ENCODE measurements around the gene KBTBD8. TPM values are rescaled to one million over a fixed set of nuclear protein-coding genes. Genes with fewer than 3 reads are reported as not detected.

The KBTBD8 gene, protein sequence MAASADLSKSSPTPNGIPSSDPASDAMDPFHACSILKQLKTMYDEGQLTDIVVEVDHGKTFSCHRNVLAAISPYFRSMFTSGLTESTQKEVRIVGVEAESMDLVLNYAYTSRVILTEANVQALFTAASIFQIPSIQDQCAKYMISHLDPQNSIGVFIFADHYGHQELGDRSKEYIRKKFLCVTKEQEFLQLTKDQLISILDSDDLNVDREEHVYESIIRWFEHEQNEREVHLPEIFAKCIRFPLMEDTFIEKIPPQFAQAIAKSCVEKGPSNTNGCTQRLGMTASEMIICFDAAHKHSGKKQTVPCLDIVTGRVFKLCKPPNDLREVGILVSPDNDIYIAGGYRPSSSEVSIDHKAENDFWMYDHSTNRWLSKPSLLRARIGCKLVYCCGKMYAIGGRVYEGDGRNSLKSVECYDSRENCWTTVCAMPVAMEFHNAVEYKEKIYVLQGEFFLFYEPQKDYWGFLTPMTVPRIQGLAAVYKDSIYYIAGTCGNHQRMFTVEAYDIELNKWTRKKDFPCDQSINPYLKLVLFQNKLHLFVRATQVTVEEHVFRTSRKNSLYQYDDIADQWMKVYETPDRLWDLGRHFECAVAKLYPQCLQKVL
- total RNA-seq: 1 to 10 TPM; 6.3 to 7.9 TPM
- long read RNA-seq, partial matches to known transcripts: 1 of 5 reads
- long read RNA-seq, other reads (novel, unspliced or antisense): 3 of 5 reads

DNA sequence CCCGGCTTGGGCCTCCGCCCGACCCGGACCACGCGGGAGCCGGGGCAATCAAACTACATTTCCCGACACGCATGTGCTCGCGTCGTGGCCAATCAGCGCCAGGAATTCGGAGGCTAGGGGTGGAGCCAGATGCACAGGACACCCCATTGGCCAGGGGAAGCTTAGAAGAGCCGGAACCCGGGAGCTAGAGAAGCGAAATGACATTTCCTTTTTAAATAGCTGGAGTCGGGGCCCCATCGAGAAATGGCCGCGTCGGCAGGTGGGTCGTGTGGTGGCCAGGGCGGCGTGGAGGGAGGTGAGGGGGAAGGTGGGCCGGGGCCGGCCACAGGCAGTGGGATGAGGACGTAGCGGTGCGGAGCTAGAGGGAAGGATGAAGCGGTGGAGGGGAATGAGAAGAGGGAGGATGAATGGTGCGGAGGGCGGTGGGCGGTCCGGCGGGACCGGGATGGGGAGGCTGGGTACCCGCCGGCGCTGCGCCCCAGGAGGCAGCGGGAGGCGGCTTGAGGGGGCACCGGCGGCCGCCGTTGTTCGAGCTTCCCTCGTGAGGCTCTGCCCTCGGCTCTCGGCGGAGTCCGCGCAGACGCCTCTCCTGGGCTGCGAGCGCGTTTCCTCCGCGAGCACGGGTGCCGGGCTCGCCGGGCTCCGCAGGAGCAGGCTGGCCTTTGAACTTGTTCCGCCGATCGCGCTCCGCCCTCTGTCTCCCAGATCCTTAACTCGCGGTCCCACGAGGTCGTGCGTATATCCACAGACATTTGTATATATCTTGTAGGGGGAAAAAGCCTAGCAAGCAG, at the start of gene KBTBD8:
Gene KBTBD8, plus strand, starts transcription at position 195 of the 791 bp plus-strand sequence. Its CDS starts 49 bp downstream, at position 244.
- peak; percentile 98 for DNase-seq
- intact Hi-C loops (cut with DNase I): no loop called here
- ATAC-seq: peak; percentile 99 to 100

DNA sequence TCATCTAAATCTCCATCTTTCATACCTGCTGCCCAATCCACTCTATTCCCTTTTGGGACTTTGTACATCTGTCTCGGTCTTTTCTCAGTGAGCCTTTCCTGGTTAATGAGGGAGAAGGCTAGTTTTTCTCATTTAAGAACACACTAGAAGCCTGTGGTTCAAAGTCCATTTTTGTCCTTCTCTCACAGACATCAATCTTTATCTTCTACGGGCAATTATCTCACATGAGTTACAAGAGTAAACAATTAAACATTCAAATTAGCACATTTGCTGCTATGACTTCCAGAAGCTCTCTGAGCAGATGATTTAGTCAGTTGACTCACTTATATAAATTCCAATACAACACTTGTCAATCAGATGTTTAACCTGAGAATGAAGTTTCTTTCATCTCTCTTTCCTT, 49.3 kb upstream of the KBTBD8 start:
- intact Hi-C loops (cut with DNase I): no loop called here
- no peak for ATAC-seq
- no peak for DNase-seq

DNA sequence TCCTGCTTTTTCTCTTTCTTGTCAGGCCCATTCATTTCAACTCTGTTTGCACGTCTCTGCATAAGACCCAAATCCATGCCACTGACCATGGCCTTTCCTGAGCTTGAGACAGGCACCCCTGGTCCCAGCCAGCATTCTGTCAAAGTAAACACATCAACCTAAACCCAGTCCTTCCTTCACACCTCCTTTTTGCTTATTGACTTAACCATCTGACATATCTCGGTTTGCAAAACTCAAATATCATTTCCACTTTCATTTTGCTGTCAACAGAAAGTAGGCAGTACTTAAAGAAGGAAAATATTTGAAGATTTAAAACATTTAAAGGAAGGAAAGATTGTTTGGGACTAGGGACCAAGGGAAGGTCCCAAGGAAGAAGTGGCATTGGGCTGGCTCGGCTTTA, 48.2 kb upstream of the KBTBD8 start:
- ATAC-seq (no peak), DNase-seq (no peak)
- intact Hi-C loops (cut with DNase I): no loop called here

DNA sequence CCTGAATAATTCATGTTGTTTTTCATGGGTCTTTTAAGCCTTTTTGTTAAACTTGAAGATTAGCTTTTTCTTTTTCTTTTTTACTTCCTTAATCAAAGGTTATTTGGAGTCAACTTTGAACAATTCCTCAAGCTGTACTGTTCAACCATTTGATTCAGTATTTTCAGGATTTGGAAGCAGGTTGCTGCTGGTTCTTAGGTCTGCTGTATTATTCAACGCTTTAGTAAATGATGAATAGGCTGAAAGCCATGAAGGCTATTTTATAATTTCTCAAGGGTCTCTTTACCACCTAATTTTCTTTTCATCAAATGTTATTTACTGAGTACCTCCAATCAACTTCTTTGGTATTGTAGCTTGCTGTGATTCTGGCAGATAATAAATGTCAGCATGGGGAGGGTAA, 45.8 kb upstream of the KBTBD8 start:
- no peak for ATAC-seq
- intact Hi-C loops (cut with DNase I): no loop called here

DNA sequence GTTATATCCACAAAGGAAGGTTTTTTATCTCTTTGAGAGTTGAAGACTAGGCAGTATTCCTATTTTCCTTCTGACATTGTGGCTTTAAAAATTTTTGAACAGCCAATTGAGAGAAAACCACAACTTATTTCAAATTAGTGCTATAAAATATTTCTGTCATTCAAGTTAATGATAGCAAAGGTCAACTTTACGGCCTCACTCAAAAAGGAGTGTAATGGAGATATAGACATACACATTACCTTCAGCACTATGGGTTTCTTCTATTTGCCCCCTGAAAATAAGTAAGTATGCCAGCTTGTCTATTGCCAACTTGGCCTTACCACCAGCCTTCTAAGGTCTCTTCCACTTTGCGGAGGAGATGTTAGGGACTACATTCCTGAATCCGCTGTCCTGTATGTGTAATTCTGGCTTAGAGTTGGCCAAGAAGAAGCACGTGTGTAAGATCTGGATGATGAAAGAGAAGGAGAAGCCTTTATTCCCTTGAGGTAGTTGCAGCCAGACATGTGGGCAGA, 44.1 kb upstream of the KBTBD8 start:
- ATAC-seq (no peak), DNase-seq (no peak)
- intact Hi-C loops (cut with DNase I): no loop called here

More for the DNA sequence above, 45.8 kb upstream of the KBTBD8 start:
- DNase-seq: no peak

DNA sequence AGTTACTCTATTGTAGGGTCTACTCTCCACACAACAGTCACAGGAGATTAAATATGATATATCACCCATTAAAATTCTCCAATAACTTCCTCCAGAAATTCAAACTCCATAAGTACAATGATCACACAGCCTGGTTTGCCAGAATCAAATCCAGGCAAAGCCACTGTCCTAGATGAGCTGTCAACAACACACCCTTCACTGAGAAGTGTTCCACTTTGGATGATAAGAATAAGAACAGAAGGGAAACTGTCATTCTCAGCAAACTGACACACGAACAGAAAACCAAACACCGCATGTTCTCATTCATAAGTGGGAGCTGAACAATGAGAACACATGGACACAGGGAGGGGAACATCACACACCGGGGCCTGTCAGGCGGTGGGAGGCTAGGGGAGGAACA, 41.4 kb upstream of the KBTBD8 start:
- no peak for DNase-seq
- ATAC-seq: peak; percentile 72 to 83
- intact Hi-C loops (cut with DNase I): no loop called here

DNA sequence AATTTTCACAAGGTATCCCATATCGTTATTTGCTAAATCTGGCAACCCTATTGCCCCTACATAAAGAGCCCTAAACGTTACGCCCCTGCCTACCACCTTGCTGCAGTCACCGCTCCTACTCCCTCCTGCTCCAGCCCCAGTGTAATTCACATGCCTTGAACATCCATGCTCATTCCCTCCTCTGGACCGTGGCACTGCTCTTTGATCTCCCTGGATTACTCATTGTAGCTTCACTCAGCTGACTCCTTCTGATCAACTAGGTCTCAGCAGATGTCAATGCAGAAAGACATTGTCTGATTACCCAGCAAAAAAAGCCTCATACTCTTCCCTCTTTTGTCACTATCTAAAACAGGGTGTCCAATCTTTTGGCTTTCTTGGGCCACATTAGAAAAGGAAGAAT, 40.7 kb upstream of the KBTBD8 start:
- ATAC-seq (no peak), DNase-seq (no peak)
- intact Hi-C loops (cut with DNase I): no loop called here

DNA sequence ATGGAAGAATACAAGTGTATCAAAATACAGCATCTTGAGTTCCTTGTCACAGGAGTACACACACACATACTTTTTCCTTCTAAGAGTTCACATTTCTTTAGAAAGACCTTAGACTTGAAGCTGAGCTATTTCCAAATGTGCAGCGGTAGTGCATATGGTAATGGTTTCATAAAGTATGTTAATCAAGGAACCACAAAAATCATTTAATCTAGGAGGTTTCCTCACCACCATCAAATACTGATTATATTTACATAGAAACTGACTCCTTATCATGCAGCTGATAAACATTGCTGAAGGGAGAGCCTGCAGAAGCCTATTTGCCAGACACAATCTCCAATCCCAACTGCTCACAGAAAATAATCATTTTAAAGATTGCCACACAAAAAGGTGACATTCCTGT, 40.0 kb upstream of the KBTBD8 start:
- ATAC-seq (no peak), DNase-seq (no peak)
- intact Hi-C loops (cut with DNase I): no loop called here

DNA sequence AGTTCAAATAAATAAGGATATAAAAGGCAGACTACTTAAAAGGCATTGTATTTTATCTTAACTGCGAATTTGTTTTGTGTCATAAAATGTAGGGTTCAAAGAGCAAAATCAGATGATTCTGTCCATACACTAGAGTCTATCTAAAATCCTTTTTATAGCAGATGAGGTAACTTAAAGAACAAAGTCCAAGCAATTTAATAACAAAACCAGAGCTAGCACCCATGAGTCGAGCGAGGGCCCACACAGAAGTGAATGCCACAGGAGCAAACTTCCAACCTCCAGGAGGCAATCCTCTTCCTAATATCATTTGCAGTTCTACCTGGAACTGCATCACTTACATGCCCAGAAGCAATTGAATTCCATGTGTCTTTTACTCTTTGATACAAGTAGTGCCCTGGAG, 35.4 kb upstream of the KBTBD8 start:
- no peak for DNase-seq

DNA sequence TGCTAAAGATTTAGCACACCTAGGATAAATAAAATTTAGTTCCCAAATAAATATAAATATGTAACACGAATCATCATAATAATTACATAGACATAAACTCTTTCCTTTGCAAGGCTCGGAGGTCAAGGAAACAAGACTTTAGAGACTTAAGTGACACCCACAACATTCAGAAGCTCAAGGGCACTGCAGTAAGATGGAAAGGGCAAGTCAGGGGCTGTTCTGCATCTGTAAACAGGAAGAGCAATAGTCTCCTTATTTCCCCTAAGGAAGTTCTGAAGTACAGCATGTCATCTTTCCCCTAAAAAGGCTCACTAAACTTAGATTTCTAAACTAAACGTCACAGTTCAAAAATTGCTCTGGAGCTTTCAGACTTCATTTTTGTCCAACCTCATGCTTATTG, 26.9 kb upstream of the KBTBD8 start:
- intact Hi-C loops (cut with DNase I): loop anchor here (5.0 to 10.0 kb wide), 2 partner anchors 66 to 1914 kb away; no protein-coding TSS in a partner anchor
- ATAC-seq (no peak), DNase-seq (no peak)

More for the DNA sequence above, 35.4 kb upstream of the KBTBD8 start:
- intact Hi-C loops (cut with DNase I): no loop called here
- no peak for ATAC-seq

DNA sequence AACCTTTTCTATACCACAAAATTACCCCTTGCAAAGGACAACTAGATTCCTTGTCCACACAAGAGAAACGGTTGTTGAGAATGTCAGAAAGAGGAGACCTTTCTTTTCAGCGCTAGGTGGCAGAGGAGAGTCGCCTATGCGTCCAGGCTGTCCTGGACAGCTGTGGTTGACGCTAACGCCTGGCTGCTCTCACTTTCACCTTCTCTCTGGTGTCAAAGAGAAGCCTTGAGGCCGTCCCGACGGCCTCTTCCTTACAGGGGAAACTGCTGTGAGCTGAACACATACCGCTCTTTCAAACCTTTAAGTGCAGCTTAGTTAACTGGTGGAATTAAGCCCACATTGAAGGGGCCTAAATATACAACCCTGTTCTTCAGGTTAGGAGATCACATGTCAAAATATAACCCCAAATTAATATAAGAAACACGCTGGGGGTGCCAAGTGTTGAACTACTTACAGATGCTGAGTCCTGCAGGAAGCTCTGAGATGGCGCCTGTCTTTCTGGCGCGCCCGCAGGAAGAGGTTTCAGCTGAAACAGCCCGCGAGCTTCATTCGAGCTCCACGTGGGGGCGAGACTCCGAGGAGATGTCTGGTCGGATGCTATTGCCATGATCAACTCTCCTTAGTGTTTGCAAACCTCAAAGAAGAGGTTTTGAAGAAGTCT, 26.1 kb upstream of the KBTBD8 start:
- peak; percentile 72 for DNase-seq
- peak; percentile 97 to 98 for ATAC-seq
- intact Hi-C loops (cut with DNase I): loop anchor here (5.0 to 10.0 kb wide), 2 partner anchors 65 to 1913 kb away; no protein-coding TSS in a partner anchor

DNA sequence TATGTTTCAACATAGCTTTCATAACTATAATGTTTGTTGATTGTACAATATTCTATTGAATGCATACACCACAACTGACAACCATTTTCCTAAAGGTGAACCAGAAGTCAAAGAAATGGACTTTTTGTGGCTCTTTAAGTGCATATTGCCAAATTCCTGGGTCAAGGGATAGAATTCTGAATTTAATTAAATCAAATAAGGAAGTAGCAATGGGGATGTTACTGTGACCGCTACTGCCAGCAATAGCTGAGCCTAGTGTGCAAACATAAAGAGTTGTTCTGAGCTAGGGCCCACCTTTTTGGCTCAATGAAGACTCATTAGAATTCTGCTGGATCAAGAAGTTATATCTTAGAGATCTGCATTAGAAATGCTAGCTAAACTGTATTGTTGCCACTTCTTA, 17.3 kb upstream of the KBTBD8 start:
- no peak for ATAC-seq
- intact Hi-C loops (cut with DNase I): no loop called here
- no peak for DNase-seq

DNA sequence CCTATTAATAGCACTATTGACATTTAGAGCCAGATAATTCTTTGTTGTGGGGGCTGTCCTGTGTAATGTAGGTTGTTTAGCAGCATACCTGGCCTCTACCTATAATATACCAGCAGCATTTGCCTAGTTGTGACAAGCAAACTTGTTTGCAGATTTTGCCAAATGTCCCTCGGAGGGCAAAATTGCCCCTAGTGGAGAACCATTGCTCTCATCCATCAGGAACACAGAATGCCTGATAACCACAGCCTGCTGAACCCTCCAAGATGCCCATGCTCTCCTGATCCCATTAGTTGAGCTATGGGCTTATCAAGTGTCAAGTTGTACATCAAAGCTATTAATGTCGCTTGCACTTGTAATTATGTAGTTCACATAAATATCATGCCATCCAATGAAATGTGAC, 15.0 kb upstream of the KBTBD8 start:
- ATAC-seq: no peak
- no peak for DNase-seq
- intact Hi-C loops (cut with DNase I): no loop called here

DNA sequence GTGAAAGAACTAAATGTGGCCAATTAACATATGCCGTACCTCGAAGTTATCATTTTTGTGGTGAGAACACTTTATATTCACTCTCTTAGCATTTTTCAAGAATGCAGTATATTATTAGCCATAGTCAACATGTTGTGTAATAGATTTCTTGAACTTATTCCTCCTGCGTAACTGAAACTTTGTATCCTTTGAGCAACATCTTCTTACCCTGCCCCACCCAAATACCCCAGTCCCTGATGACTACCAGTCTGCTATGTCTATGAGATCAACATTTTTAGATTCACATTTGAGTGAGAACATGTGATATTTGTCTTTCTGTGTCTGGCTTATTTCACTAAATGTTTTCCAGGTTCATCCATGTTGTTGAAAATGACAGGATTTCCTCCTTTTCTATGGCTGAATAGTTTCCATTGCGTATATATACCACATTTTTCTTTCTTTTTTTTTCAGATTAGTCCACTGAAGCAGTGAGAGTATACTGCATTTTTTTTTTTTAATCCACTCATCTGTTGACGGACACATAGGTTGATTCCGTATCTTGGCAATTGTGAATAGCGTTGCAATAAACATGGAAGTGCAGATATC, 12.7 kb upstream of the KBTBD8 start:
- ATAC-seq (no peak), DNase-seq (no peak)
- intact Hi-C loops (cut with DNase I): loop anchor here (5.0 kb wide), 1 partner anchor 52 kb away; no protein-coding TSS in a partner anchor

DNA sequence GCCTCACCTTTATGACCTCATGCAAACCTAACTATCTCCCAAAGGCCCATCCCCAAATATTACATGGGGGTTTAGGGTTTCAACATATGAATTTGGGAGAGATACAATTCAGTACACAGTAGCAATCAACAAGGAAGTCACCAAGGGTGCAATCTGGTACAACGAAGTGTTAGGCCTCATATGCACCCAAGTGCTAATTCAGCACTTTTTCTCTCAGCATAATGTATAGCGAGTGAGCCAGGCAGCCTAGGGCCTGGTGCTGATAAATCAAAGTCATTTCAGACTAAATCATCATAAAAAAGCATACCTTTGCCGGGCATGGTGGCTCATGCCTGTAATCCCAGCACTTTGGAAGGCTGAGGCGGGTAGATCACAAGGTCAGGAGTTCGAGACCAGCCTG, 11.7 kb upstream of the KBTBD8 start:
- no peak for ATAC-seq

DNA sequence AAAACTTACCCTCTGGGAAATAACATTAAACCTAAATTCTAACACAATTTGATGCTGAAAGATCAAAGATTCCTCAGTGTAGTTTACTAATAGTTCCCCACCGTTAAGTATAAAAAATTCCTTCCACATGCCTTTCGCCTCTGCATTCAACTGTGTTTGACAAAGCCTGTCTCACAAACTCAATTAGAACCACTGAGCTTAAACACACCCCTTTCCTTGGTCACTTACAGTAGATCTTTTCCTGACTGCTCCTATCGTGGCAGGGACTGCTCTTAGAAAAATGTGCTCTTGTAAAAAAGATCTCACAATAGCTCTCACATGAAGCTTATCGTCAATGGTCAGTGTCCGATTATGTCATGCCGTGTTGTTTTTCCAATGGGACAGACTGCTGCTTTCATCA, 8.9 kb upstream of the KBTBD8 start:
- ATAC-seq (no peak), DNase-seq (no peak)
- intact Hi-C loops (cut with DNase I): loop anchor here (5.0 kb wide), 1 partner anchor 48 kb away; no protein-coding TSS in a partner anchor

More for the DNA sequence above, 11.7 kb upstream of the KBTBD8 start:
- intact Hi-C loops (cut with DNase I): loop anchor here (5.0 kb wide), 1 partner anchor 51 kb away; no protein-coding TSS in a partner anchor
- DNase-seq: no peak

DNA sequence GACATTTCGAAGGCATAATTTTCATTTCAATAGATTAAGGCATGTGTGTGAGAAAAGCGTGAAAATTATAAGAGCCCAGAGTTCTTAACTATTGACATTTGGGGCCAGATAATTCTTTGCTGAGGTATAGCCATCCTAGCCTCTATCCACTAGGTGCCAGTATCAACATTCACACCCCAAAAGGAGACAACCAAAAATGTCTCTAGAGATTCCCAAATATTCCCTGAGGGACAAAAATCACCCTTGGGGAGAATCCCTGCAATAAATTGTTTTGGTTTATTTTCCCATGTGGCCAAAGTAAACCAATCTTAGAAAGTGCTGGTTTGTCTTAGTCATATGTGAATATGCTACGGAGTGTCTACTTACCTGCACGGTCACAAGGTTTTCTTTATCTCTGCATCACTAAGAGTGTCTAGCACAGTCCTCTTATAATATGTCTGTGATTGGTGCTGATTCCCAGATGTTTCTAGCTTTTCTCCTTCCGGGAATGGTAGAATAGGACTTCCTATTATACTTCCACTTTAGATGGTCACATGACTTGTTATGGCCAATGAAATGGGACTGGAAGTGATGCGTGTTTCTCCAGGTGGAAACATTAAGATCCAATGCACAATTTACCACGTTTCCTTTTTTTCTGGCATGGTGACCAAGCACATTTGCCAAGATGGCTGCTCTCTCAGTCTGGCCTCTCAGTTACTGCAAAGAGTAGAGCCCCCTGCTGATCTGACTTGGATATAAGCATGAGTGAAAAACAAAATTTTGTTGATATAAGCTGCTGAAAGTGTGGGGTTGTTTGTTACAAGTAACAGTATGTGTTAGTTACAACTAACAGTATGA, 8.0 kb upstream of the KBTBD8 start:
- intact Hi-C loops (cut with DNase I): loop anchor here (5.0 kb wide), 1 partner anchor 47 kb away; no protein-coding TSS in a partner anchor
- peak; percentile 27 to 50 for ATAC-seq
- DNase-seq: no peak

DNA sequence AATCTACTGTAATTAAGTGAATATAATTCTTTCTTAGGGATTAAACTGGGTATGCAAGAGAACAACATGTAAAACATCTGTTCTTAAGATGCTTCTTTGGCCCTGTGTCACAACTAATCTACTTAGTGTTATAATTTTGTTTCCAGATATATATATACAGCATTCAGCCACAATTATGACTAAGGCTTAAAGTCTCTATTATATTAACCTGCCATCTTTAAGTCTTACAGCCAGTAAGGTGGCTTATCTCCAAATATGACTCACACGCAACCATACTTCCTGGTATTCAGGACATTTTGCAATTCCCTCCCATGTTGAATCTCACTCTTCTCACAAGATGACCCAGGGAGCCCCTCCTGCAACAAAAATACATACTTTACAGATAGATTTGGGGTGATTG, 6.6 kb upstream of the KBTBD8 start:
- ATAC-seq: no peak
- intact Hi-C loops (cut with DNase I): no loop called here

More for the DNA sequence above, 6.6 kb upstream of the KBTBD8 start:
- DNase-seq: no peak
